HFF-Myc (cell line): ENCODE results near the gene IL12RB2.

Experiments
- DNase-seq: peaks from one replicate; pipeline ENCODE4 v3.0.0-alpha.2; 2011; ENCODE audit warnings: low read depth; ENCODE audit errors: extremely low read depth
- H3K4me3 ChIP-seq: replicated peaks from 2 replicates; pipeline ENCODE4 v1.5.1; 2011; ENCODE audit warnings: low read depth, mild to moderate bottlenecking, control low read depth, low read length
- CTCF ChIP-seq: IDR thresholded peaks from 2 replicates; pipeline ENCODE4 v1.5.1; 2012; ENCODE audit warnings: mild to moderate bottlenecking, low read depth, low read length, control low read depth; ENCODE audit errors: missing control alignments

The IL12RB2 gene

GRCh38 chr1:67352211-67352610 lies 44.5 kb downstream of the IL12RB2 start:
- no peak overlapping the region for H3K4me3 ChIP-seq
- no peak for DNase-seq
- TF ChIP-seq CTCF = no peak

GRCh38 chr1:67355745-67356424 lies 48.2 kb downstream of the IL12RB2 start:
- no peak overlapping the region for H3K4me3 ChIP-seq
- no peak for DNase-seq
- TF ChIP-seq CTCF = no peak

- DNase-seq = no peak
- TF ChIP-seq CTCF = no peak
- no peak overlapping the region for H3K4me3 ChIP-seq
Observed at GRCh38 chr1:67359592-67359991, 51.9 kb downstream of the IL12RB2 start.

GRCh38 chr1:67361641-67362040 lies 54.0 kb downstream of the IL12RB2 start:
- TF ChIP-seq CTCF = no peak

GRCh38 chr1:67367370-67368045 lies 59.8 kb downstream of the IL12RB2 start:
- TF ChIP-seq CTCF = no peak
- DNase-seq = peak; percentile 30

More at GRCh38 chr1:67361641-67362040, 54.0 kb downstream of the IL12RB2 start:
- DNase-seq = no peak
- H3K4me3 ChIP-seq = no peak overlapping the region

GRCh38 chr1:67368046-67368514 lies 60.4 kb downstream of the IL12RB2 start:
- DNase-seq = no peak
- H3K4me3 ChIP-seq = no peak overlapping the region
- no peak for TF ChIP-seq CTCF

More at GRCh38 chr1:67367370-67368045, 59.8 kb downstream of the IL12RB2 start:
- no peak overlapping the region for H3K4me3 ChIP-seq
